Mesothelial cell of epicardium (in vitro differentiated cells): Measurements from ENCODE around the gene NPDC1. TPM values are rescaled to one million over a fixed set of nuclear protein-coding genes. Genes with fewer than 3 reads are reported as not detected.

Experiments
- DNase-seq, 2 experiments: peaks; one replicate each; pipeline ENCODE4 v3.0.0; 2021; ENCODE audit warnings: low spot score in 2 of 2; ENCODE audit not compliant: unreplicated experiment in 2 of 2
- H3K27ac Mint-ChIP-seq: 2 replicates; pipeline ENCODE4 v1.8.0; 2021; ENCODE audit warnings: mixed read lengths
- H3K27me3 Mint-ChIP-seq: 2 replicates; pipeline ENCODE4 v1.8.0; 2021; ENCODE audit warnings: low read depth, mixed read lengths
- H3K36me3 Mint-ChIP-seq: 2 replicates; pipeline ENCODE4 v1.8.0; 2021; ENCODE audit warnings: mixed read lengths
- H3K4me1 Mint-ChIP-seq: 2 replicates; pipeline ENCODE4 v1.8.0; 2021; ENCODE audit warnings: mixed read lengths
- H3K4me3 Mint-ChIP-seq: 2 replicates; pipeline ENCODE4 v1.8.0; 2021; ENCODE audit warnings: mild to moderate bottlenecking, moderate library complexity, mixed read lengths
- H3K9me3 Mint-ChIP-seq: 2 replicates; pipeline ENCODE4 v1.8.0; 2021; ENCODE audit warnings: mixed read lengths
- total RNA-seq: library from RNA; stranded (reverse); gene quantifications from 3 replicates; pipeline ENCODE4 v1.2.1, GENCODE V29; 2021
- TF ChIP-seq, protein P1 (sequence below): fragments of 200-600 bp; sonication (generic); IDR thresholded peaks from one replicate; pipeline ENCODE4 v1.5.0; 2021; ENCODE audit warnings: antibody characterized with exemption; ENCODE audit not compliant: unreplicated experiment

The NPDC1 gene
- total RNA-seq, 1 donor from 2014 or later: 75.8 TPM

DNA sequence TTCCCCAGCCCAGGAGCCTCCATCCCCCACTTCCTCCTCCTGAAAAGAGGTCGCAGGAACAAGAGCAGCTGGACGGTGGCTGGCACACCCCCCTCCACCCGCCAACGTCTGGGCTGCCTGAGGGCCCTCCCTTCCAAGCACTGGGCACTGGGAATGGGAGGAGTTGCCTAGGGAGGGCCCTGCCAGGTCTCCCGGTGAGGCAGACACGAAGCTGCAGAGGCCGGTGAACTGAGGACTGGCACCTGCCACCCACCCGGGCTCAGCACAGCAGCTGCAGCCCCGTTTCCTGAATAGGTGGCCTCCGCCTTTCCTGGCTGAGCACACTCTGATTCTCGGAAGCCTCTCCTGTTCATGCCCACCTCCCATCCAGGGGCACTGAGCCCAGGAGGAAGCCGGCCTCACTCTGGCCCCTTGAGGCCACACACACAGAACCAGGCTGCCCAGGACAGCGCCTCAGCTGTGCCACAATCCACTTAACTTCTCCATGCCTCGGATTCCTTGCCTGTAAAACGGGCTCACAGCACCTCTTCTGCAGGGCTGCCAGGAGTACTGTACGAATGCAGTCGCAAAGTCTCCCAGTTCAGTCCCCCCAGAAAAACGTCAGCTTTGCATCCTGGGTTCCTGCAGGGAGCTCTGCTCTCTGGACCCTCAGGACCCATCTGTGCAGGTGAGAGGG, 1.3 kb downstream of the NPDC1 start:
- Mint-ChIP-seq H3K27me3 (peaks cover 52% of the 10 kb centered on the region), H3K4me3 (peak overlapping the region; percentile 63), H3K4me1 (peaks cover 5% of the 10 kb centered on the region), H3K36me3 (no peaks in the 10 kb centered on the region), H3K27ac (no peak overlapping the region), H3K9me3 (no peaks in the 10 kb centered on the region)
- no peak for DNase-seq
- TF ChIP-seq, protein P1, sequence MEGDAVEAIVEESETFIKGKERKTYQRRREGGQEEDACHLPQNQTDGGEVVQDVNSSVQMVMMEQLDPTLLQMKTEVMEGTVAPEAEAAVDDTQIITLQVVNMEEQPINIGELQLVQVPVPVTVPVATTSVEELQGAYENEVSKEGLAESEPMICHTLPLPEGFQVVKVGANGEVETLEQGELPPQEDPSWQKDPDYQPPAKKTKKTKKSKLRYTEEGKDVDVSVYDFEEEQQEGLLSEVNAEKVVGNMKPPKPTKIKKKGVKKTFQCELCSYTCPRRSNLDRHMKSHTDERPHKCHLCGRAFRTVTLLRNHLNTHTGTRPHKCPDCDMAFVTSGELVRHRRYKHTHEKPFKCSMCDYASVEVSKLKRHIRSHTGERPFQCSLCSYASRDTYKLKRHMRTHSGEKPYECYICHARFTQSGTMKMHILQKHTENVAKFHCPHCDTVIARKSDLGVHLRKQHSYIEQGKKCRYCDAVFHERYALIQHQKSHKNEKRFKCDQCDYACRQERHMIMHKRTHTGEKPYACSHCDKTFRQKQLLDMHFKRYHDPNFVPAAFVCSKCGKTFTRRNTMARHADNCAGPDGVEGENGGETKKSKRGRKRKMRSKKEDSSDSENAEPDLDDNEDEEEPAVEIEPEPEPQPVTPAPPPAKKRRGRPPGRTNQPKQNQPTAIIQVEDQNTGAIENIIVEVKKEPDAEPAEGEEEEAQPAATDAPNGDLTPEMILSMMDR: no peak

DNA sequence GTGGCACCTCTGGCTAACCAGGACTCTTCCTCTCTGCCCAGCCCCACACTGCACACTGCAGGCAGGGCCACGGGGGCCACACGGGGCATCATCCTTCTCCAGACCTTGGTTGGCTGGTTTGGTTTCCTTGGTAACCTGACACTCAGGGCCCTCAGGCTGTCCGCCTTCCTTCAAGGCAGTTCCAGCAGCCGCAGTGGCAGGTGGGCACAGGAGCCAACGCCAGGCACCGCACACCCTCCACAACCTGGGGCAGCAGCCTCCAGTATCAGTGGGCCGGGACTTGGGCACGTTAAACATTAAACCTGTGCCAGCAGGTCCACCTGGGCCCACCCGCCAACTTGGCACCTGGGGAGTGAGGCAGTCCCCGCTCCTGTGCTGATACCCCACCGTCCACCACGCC, 1.9 kb downstream of the NPDC1 start:
- Mint-ChIP-seq H3K9me3 (no peaks in the 10 kb centered on the region), H3K4me1 (peaks cover 5% of the 10 kb centered on the region), H3K27ac (no peak overlapping the region), H3K4me3 (no peak overlapping the region), H3K36me3 (no peaks in the 10 kb centered on the region), H3K27me3 (peaks cover 46% of the 10 kb centered on the region)
- DNase-seq: no peak
- TF ChIP-seq, protein P1: no peak

- Mint-ChIP-seq H3K36me3 (no peaks in the 10 kb centered on the region), H3K27me3 (peaks cover 39% of the 10 kb centered on the region), H3K4me3 (no peak overlapping the region), H3K4me1 (peaks cover 5% of the 10 kb centered on the region), H3K9me3 (no peaks in the 10 kb centered on the region), H3K27ac (no peak overlapping the region)
- TF ChIP-seq, protein P1: no peak
- no peak for DNase-seq
These were observed 2.9 kb downstream of the NPDC1 start for GRCh38 chr9:137042751-137043727.

DNA sequence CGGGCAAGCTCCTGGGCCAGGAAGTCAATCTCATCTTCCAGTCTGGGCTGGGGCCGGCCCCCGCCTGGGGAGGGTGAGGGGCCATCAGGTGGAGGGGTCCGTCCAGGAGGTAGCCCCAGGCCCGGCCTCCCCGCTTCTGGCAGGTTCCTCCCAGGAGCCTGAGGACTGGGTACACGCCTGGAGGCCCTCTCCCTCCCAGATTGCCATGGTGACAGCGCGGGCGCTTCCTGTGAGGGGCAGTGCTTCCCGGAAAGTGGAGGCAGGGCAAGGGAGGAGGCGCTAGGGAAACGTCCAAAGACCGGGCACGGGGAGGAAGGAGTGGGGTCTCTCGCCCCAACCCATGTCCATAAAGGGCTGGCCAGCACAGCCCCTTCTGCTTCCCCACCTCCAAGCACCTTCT, 4.9 kb downstream of the NPDC1 start:
- Mint-ChIP-seq H3K36me3 (no peaks in the 10 kb centered on the region), H3K4me1 (peaks cover 5% of the 10 kb centered on the region), H3K27ac (no peak overlapping the region), H3K27me3 (peaks cover 21% of the 10 kb centered on the region), H3K9me3 (no peaks in the 10 kb centered on the region), H3K4me3 (no peak overlapping the region)
- TF ChIP-seq, protein P1: no peak
- no peak for DNase-seq

DNA sequence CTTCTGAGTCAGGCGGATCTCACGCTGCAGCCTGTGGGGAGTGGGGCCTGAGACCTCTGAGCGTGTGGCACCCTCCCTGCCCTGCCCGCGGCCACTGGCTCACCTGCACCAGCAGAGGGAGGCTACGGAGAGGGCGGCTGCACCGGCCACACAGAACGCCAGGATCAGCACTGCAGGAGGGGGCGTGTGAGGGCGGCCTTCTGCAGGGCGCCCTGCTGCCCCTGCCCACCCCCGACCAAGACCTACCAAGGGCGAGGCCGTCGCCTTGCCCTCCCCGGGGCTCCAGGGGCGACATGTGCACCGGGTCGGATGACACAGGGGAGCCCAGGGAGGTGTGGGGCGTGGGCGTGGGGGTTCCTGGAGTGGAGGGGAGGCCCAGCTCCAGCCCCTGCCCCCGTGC, 5.4 kb downstream of the NPDC1 start:
- TF ChIP-seq, protein P1: no peak
- no peaks in the 10 kb centered on the region for H3K9me3 Mint-ChIP-seq
- H3K4me3 Mint-ChIP-seq: no peak overlapping the region
- peaks cover 21% of the 10 kb centered on the region for H3K27me3 Mint-ChIP-seq
- H3K27ac Mint-ChIP-seq: no peak overlapping the region
- H3K36me3 Mint-ChIP-seq: no peaks in the 10 kb centered on the region
- H3K4me1 Mint-ChIP-seq: peaks cover 5% of the 10 kb centered on the region
- no peak for DNase-seq
